Progenitor cell of endocrine pancreas (in vitro differentiated cells): ENCODE measurements around the gene SEC14L1. TPM values are rescaled to one million over a fixed set of nuclear protein-coding genes. Genes with fewer than 3 reads are reported as not detected.

ENCODE experiments used
- DNase-seq: peaks from one replicate; pipeline ENCODE4 v3.0.0; 2021; ENCODE audit warnings: low spot score; ENCODE audit not compliant: unreplicated experiment
- H3K27ac Mint-ChIP-seq: 2 replicates; pipeline ENCODE4 v1.8.0; 2021; ENCODE audit warnings: mild to moderate bottlenecking, moderate library complexity, mixed read lengths
- H3K27me3 Mint-ChIP-seq: 2 replicates; pipeline ENCODE4 v1.8.0; 2021; ENCODE audit warnings: mixed read lengths
- H3K36me3 Mint-ChIP-seq: 2 replicates; pipeline ENCODE4 v1.8.0; 2022; ENCODE audit warnings: mixed read lengths; ENCODE audit not compliant: insufficient read depth
- H3K4me1 Mint-ChIP-seq: 2 replicates; pipeline ENCODE4 v1.8.0; 2021; ENCODE audit warnings: low read depth, mixed read lengths
- H3K4me3 Mint-ChIP-seq: 2 replicates; pipeline ENCODE4 v1.8.0; 2021; ENCODE audit warnings: low read depth, mild to moderate bottlenecking, moderate library complexity, mixed read lengths
- H3K9me3 Mint-ChIP-seq: 2 replicates; pipeline ENCODE4 v1.8.0; 2021; ENCODE audit warnings: low read depth, mixed read lengths
- CTCF ChIP-seq: fragments of 200-600 bp; sonication (generic); IDR thresholded peaks from one replicate; pipeline ENCODE4 v1.5.0; 2021; ENCODE audit warnings: antibody characterized with exemption, mild to moderate bottlenecking; ENCODE audit not compliant: unreplicated experiment
- total RNA-seq: library from RNA; stranded (reverse); gene quantifications from 2 replicates; pipeline ENCODE4 v1.2.1, GENCODE V29; 2021

Gene SEC14L1
- total RNA-seq, 1 donor from 2014 or later = 90.8 TPM

DNA sequence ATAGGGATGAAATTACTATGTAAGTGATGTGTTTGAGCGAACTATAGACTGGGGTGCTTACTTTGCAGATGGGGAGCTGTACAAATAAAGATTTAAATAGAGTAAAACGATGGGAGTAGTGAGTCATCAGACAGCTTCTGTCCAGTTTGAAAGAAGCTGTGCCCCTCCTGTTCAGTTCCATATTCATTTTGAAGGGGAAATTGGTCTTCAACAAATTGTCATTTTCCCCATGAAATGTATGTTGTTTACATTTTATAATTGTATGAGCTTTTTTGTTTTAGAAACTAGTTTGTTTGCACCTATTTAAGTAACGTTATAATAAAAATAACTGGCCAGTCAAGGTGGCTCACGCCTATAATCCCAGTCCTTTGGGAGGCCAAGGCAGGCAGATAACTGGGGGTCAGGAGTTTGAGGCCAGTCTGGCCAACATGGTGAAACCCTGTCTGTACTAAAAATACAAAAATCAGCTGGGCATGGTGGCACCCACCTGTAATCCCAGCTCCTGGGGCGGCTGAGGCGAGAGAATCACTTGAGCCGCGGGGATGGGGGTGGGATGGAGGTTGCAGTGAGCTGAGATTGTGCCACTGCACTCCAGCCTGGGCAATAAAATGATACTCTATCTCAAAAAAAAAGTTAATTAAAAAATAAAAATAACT lies 20.2 kb downstream of the SEC14L1 start:
- peaks cover 45% of the 10 kb centered on the region for H3K4me1 Mint-ChIP-seq
- TF ChIP-seq CTCF = no peak
- no peak overlapping the region for H3K4me3 Mint-ChIP-seq
- H3K27ac Mint-ChIP-seq = peak overlapping the region; percentile 47
- H3K9me3 Mint-ChIP-seq = no peaks in the 10 kb centered on the region
- H3K27me3 Mint-ChIP-seq = no peaks in the 10 kb centered on the region
- H3K36me3 Mint-ChIP-seq = peaks cover 5% of the 10 kb centered on the region
- no peak for DNase-seq

GRCh38 chr17:77161953-77162352 lies 21.2 kb downstream of the SEC14L1 start:
- TF ChIP-seq CTCF = no peak
- Mint-ChIP-seq H3K36me3 (peaks cover 7% of the 10 kb centered on the region), H3K4me1 (peaks cover 45% of the 10 kb centered on the region), H3K27me3 (no peaks in the 10 kb centered on the region), H3K9me3 (no peaks in the 10 kb centered on the region), H3K27ac (no peak overlapping the region), H3K4me3 (no peak overlapping the region)
- DNase-seq = no peak

GRCh38 chr17:77163001-77163400 lies 22.2 kb downstream of the SEC14L1 start:
- H3K9me3 Mint-ChIP-seq = peaks cover 7% of the 10 kb centered on the region
- H3K36me3 Mint-ChIP-seq = peaks cover 15% of the 10 kb centered on the region
- peaks cover 45% of the 10 kb centered on the region for H3K4me1 Mint-ChIP-seq
- no peak for TF ChIP-seq CTCF
- no peak for DNase-seq
- H3K27me3 Mint-ChIP-seq = no peaks in the 10 kb centered on the region
- peak overlapping the region; percentile 47 for H3K27ac Mint-ChIP-seq
- H3K4me3 Mint-ChIP-seq = no peak overlapping the region

DNA sequence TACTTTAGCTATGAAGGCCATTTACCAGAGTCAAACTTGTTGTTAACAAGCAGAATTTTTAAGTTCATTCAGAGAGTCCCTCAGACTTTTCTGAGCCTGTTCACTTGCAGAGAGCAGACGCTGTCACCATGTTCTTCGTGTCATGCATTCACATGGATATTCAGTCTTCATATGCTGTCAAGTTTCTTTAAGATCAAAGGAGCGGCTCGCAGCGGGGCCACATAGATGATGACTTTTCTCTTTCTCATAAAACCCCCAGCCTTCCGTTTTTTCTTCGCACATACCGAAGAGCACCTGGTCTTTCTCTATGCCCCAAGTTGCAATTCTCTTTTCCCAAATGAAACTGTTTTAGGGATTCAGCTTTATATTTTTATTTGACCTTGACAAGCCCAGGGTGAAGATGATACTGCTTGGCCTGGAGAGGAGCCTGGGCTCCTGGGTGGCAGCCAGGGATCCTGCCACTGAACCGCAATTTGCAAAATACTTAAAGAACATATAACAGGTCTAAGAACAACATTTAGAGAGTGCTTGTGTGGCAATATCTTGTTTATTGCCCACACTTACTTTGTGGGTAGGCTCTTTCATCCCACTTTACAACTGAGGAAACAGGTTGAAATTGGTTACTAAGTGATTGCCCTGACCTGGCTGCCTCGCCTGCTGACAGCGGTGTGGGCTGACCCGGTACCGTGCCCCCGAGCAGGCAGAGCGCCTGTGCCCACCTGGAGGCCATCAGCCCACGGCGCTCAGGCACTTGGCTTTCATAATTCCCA lies 22.9 kb downstream of the SEC14L1 start:
- no peaks in the 10 kb centered on the region for H3K27me3 Mint-ChIP-seq
- no peak for TF ChIP-seq CTCF
- H3K9me3 Mint-ChIP-seq = peaks cover 10% of the 10 kb centered on the region
- H3K4me1 Mint-ChIP-seq = peaks cover 45% of the 10 kb centered on the region
- peaks cover 18% of the 10 kb centered on the region for H3K36me3 Mint-ChIP-seq
- DNase-seq = no peak
- peak overlapping the region; percentile 47 for H3K27ac Mint-ChIP-seq
- no peak overlapping the region for H3K4me3 Mint-ChIP-seq

DNA sequence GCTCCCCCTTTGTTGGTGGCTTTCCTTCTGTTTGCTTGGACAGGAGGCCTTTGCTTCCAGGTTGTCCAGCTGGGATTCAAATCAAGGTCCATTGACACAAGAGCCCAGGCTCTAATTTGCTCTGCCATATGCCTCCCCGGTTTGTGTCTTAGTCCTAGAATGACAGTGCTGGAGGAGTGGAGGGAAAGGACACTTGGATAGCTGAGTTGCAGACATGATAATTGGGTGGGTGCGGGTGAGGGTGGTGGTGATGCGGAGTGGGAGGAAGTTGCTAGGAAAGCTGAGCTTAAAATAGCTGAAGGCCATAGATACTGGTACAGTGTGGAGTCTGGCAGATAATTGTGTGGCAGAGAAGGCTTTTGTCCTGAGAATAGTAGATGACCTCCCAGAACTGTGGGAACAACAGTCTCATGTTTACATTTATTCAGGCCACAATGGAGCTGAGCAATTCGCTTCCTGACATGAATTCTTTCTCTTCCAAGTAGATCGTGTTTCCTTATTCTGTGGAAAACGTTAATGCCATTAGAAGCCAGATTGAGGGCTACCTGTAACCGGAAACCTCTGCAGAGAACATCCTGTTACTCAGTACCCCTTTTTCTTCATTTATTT lies 23.8 kb downstream of the SEC14L1 start:
- H3K4me1 Mint-ChIP-seq = peaks cover 45% of the 10 kb centered on the region

More for the DNA sequence above, 23.8 kb downstream of the SEC14L1 start:
- Mint-ChIP-seq H3K9me3 (peaks cover 14% of the 10 kb centered on the region), H3K27ac (peak overlapping the region; percentile 74), H3K36me3 (peaks cover 27% of the 10 kb centered on the region), H3K4me3 (no peak overlapping the region), H3K27me3 (no peaks in the 10 kb centered on the region)
- TF ChIP-seq CTCF = no peak
- DNase-seq = no peak
